SK-N-MC (cell line): ENCODE measurements around the gene CPXM2.

Source experiments
- DNase-seq: peaks from one replicate; pipeline ENCODE4 v3.0.0-alpha.2; 2011; ENCODE audit warnings: low read depth, low spot score
- H3K27ac ChIP-seq: fragments of 200-600 bp; sonication (generic); 2 replicates; pipeline ENCODE4 v1.5.1; 2016; ENCODE audit warnings: mixed run types
- H3K36me3 ChIP-seq: fragments of 200-600 bp; sonication (generic); 2 replicates; pipeline ENCODE4 v1.6.1; 2017; ENCODE audit warnings: antibody characterized with exemption, low read length, mixed read lengths; ENCODE audit not compliant: insufficient read depth
- H3K4me3 ChIP-seq: fragments of 200-600 bp; sonication (generic); 2 replicates; pipeline ENCODE4 v1.5.1; 2016
- H3K9ac ChIP-seq: fragments of 200-600 bp; sonication (generic); 2 replicates; pipeline ENCODE4 v1.8.0; 2017; ENCODE audit warnings: mixed run types, mixed read lengths; ENCODE audit not compliant: insufficient read length
- H3K9me3 ChIP-seq: fragments of 200-600 bp; sonication (generic); 2 replicates; pipeline ENCODE4 v1.6.1; 2017; ENCODE audit warnings: low read depth, mild to moderate bottlenecking, antibody characterized with exemption, low read length, moderate library complexity, mixed read lengths
- EZH2 ChIP-seq: fragments of 200-600 bp; sonication (generic); IDR thresholded peaks from one replicate; pipeline ENCODE4 v1.6.1; 2017; ENCODE audit warnings: antibody characterized with exemption
- FOXP2 ChIP-seq: optimal IDR thresholded peaks from 2 replicates; pipeline ENCODE3; 2011; ENCODE audit warnings: mild to moderate bottlenecking, moderate library complexity; ENCODE audit not compliant: insufficient read depth; ENCODE audit errors: extremely low read length, control extremely low read depth
- POLR2AphosphoS5 ChIP-seq: IDR thresholded peaks from 2 replicates; pipeline ENCODE4 v1.6.1; 2012; ENCODE audit warnings: mild to moderate bottlenecking, low read depth, low read length, borderline replicate concordance

CPXM2 gene

DNA sequence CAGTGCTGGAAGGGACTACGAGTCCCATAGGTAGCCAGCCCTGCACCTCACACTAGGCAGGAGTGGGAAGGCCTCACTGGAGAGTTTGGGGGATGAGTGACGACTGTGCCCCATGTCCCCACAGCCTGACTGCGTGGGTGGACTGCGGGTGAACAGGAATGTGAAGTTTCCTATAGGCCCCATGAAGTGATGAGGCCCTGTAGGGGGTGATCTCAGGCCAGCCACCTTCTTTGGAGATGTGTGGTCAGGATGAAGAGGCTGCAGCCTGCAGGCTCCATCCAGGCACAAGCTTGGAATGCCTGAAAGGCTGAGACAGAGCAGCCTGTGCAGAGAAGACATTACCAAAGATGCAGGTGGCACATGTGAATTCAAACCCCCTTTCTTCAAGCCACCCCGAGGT is 94.9 kb downstream of the CPXM2 start:
- Histone ChIP-seq H3K4me3 (no peak overlapping the region), H3K27ac (no peak overlapping the region), H3K9ac (no peak overlapping the region), H3K9me3 (no peaks in the 10 kb centered on the region), H3K36me3 (no peaks in the 10 kb centered on the region)
- no peak for DNase-seq
- TF ChIP-seq FOXP2 = no peak
- no peak for TF ChIP-seq EZH2
- TF ChIP-seq POLR2AphosphoS5 = no peak

DNA sequence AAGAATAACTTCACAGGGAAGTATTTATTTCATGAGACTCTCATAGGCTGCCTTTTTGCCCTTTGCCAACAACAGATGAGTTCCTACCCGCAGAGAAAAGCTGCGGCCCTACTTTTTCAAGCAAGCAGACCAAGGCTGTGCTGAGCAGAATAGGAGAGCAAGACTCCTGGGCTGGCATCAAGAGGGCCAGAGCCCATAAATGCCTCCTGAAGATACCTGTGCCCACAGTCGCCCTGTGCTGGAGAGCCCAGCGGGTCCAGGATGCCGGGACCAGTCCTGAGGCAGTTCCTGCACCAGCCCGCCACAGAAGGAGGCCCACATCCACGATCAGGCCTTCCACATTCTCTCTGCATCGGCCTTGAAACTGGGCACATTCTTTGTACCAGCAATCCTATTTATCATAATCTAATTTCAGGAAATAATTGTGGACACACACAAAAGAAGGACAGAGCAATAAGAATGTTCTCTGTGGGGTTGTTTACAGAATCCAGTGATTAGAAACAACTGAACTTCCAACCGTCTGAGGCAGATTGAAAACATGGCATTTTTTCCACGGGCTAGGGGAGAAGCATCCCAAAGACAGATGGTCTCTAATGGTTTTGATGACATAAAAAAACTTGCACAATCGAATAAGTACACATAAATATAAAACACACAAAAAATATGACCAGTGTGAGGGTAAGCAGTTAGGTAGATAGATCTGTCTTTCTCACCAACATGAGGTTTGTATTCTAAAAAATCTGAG is 95.6 kb downstream of the CPXM2 start:
- Histone ChIP-seq H3K9ac (no peak overlapping the region), H3K9me3 (no peaks in the 10 kb centered on the region), H3K27ac (no peak overlapping the region), H3K4me3 (no peak overlapping the region), H3K36me3 (no peaks in the 10 kb centered on the region)
- TF ChIP-seq POLR2AphosphoS5 (no peak), EZH2 (no peak), FOXP2 (no peak)
- no peak for DNase-seq

DNA sequence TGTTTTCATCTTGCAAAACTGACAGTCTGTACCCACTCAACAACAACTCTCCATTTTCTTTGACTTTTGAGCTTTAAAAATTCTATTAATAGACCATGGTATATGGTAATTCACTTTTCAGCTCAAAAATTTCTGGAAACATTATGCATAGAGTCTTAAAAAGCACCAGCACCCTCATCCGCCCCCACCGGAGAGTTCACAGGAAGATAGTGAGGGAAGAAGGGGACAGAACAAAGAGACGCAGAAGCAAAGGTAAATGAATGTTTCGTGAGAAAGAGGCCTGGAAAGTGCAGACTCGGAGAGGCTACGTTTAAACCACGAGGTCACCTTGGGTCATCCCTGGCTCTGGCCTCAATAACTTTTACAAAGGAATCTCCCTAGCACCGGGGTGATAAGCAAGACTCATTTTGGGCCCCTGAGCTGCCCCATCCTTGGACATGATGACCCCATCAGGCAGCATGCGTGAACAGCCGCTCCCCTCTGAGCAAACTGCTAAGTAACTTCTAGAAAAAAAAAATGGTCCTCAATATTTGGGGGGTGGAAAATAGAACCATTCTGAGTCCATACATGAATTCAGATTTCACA is 96.3 kb downstream of the CPXM2 start:
- Histone ChIP-seq H3K4me3 (no peak overlapping the region), H3K27ac (no peak overlapping the region), H3K9ac (no peak overlapping the region), H3K9me3 (no peaks in the 10 kb centered on the region), H3K36me3 (no peaks in the 10 kb centered on the region)
- TF ChIP-seq POLR2AphosphoS5 (no peak), FOXP2 (no peak), EZH2 (no peak)
- DNase-seq = no peak

DNA sequence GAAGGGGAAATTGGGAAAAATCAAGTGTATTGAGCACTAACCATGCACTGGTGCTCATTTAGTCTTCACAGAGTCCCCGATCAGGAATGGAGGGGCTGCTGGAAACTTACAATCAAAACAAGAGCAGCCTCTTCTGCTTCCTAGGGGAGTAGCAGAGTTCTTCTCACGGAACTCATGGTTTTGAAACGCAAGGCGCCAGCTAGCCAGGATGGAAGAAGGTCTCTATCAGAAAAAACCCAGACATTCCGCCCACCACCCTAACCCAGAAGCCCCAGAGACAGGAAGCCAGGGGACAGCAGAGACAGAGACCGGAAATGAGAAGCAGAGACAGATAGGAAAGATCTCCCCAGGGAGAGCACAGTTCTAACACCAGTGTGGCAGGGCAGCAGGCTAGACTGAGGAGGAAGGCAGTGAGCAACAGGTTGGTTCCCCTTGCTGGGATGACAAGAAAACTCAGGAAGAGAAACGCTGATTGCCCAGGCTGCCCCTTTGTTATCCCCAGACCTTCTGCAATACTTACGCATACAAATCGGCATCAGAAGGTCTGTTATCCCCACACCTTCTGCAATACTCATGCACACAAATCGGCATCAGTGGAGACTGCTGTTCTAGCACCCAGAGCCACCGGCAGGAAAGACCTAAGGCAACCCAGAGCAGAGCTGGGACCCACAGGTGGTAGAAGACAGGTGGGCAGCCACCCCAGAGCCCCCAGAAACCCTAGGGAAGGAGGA is 99.2 kb downstream of the CPXM2 start:
- Histone ChIP-seq H3K4me3 (no peak overlapping the region), H3K9ac (no peak overlapping the region), H3K9me3 (no peaks in the 10 kb centered on the region), H3K36me3 (no peaks in the 10 kb centered on the region), H3K27ac (no peak overlapping the region)
- DNase-seq = no peak
- no peak for TF ChIP-seq POLR2AphosphoS5
- no peak for TF ChIP-seq FOXP2
- TF ChIP-seq EZH2 = no peak

DNA sequence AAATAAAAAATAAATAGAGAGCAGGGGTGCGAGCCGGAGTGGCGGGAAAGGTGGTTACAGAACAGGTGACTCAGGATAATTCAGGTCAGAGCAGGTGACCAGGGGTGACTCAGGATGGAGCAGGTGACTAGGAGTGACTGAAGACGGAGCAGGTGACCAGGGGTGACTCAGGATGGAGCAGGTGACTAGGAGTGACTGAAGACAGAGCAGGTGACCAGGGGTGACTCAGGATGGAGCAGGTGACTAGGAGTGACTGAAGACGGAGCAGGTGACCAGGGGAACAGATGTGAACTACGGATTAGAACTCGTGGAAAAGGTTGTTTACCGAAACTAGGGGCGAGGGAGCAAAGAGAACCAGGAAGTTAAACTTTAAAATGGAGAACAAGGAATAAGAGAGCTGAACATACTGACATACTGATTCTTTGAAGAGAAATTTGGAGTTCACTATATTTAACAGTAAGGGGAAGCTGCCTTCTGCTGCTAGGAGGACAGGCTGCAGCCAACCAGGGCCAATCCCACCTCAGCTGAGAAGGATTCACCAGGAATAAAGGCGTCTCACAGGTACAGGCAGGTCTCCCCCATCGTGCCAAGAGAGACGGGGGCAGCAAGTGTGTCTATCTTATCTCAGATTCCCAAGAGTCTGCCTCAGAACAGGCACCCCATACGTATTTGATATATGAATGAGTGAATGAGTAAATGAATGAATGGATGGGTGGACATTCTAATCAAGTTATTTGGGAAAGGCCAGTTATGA is 101.3 kb downstream of the CPXM2 start:
- H3K4me3 ChIP-seq = no peak overlapping the region
- H3K9ac ChIP-seq = no peak overlapping the region
- H3K27ac ChIP-seq = no peak overlapping the region
- no peaks in the 10 kb centered on the region for H3K9me3 ChIP-seq
- no peaks in the 10 kb centered on the region for H3K36me3 ChIP-seq
- DNase-seq = no peak
- TF ChIP-seq FOXP2 (no peak), POLR2AphosphoS5 (no peak), EZH2 (no peak)

DNA sequence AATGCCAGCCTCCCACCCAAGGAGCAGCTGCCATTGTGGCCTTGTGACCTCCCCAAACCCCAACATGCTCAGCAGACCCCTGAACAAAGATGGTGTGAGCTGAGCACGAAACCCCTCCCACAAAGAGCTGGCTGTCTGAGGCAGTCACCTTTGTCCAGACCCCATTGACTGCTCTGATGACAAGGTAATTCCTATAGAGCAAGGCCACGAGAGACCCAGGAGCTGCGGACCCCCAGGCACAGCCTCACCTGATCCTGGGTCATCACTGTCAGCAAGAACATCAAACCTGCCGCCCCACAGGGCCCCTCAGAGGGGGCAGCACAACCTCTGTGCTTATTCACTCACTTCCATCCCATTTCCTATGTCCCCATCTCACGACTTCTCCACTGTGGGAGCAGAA is 102.6 kb downstream of the CPXM2 start:
- Histone ChIP-seq H3K4me3 (no peak overlapping the region), H3K36me3 (no peaks in the 10 kb centered on the region), H3K9ac (no peak overlapping the region), H3K27ac (no peak overlapping the region), H3K9me3 (no peaks in the 10 kb centered on the region)
- DNase-seq = no peak
- TF ChIP-seq EZH2 (no peak), POLR2AphosphoS5 (no peak), FOXP2 (no peak)

DNA sequence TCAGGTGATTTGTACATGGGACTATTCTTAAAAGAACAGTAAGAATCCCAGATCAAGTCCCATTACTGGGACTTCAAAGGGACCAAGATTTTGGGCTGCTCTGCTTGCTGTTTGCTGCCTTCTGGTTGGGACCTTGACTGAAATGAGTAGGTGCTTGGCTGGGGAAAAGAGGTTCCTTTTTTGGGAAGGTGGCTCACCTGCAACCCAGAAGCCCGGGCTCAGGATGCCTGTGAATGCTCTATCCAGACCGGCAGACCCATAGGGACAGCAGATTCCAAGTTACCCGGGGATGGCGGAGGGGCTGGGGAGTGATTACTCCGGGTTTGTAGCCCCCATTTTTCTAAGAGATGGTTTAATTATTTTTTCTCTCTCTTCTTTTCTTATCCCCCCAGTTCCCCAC is 104.0 kb downstream of the CPXM2 start:
- Histone ChIP-seq H3K9ac (no peak overlapping the region), H3K4me3 (no peak overlapping the region), H3K27ac (no peak overlapping the region), H3K36me3 (no peaks in the 10 kb centered on the region), H3K9me3 (no peaks in the 10 kb centered on the region)
- TF ChIP-seq POLR2AphosphoS5 (no peak), EZH2 (no peak), FOXP2 (no peak)
- no peak for DNase-seq

DNA sequence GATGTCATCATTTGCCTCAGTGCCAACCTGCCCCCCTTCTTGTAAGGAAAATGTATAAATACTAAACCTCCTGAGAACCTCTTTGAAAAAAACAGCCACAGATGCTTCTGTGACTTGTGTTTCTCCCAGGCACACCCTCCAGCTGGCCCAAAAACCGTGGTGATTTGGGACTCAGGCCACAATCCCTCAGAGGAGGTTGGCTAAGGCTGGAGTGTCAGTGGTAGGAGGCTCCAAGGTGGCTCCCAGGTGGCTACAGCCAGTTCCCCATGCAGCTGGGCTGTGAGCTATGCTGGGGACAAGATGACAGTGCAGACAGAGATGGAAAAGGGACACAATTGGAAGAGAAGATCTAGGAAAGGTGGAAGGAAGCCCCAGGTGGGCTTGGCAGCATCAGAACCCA is 104.7 kb downstream of the CPXM2 start:
- no peak for DNase-seq
- Histone ChIP-seq H3K4me3 (no peak overlapping the region), H3K9ac (no peak overlapping the region), H3K9me3 (no peaks in the 10 kb centered on the region), H3K36me3 (no peaks in the 10 kb centered on the region), H3K27ac (no peak overlapping the region)
- TF ChIP-seq FOXP2 = no peak
- TF ChIP-seq POLR2AphosphoS5 = no peak
- no peak for TF ChIP-seq EZH2
